Mesothelial cell of epicardium (in vitro differentiated cells): ENCODE data around the gene NFE2L2. TPM values are rescaled to one million over a fixed set of nuclear protein-coding genes. Genes with fewer than 3 reads are reported as not detected.
"Not testable (repeated sequence)": the region's sequence is repeated elsewhere in the genome, so short reads cannot be mapped to it uniquely, and the experiment has no call there.

ENCODE experiments used
- DNase-seq, 2 experiments: peaks; one replicate each; pipeline ENCODE4 v3.0.0; 2021; ENCODE audit warnings: low spot score in 2 of 2; ENCODE audit not compliant: unreplicated experiment in 2 of 2
- H3K27ac Mint-ChIP-seq: 2 replicates; pipeline ENCODE4 v1.8.0; 2021; ENCODE audit warnings: mixed read lengths
- H3K27me3 Mint-ChIP-seq: 2 replicates; pipeline ENCODE4 v1.8.0; 2021; ENCODE audit warnings: low read depth, mixed read lengths
- H3K36me3 Mint-ChIP-seq: 2 replicates; pipeline ENCODE4 v1.8.0; 2021; ENCODE audit warnings: mixed read lengths
- H3K4me1 Mint-ChIP-seq: 2 replicates; pipeline ENCODE4 v1.8.0; 2021; ENCODE audit warnings: mixed read lengths
- H3K4me3 Mint-ChIP-seq: 2 replicates; pipeline ENCODE4 v1.8.0; 2021; ENCODE audit warnings: mild to moderate bottlenecking, moderate library complexity, mixed read lengths
- H3K9me3 Mint-ChIP-seq: 2 replicates; pipeline ENCODE4 v1.8.0; 2021; ENCODE audit warnings: mixed read lengths
- CTCF ChIP-seq: fragments of 200-600 bp; sonication (generic); IDR thresholded peaks from one replicate; pipeline ENCODE4 v1.5.0; 2021; ENCODE audit warnings: antibody characterized with exemption; ENCODE audit not compliant: unreplicated experiment
- total RNA-seq: library from RNA; stranded (reverse); gene quantifications from 3 replicates; pipeline ENCODE4 v1.2.1, GENCODE V29; 2021

The NFE2L2 gene
- total RNA-seq, 1 donor from 2014 or later: 93.9 TPM

GRCh38 chr2:177268901-177269300 lies 4.4 kb upstream of the NFE2L2 start:
- Mint-ChIP-seq H3K4me1 (peaks cover 33% of the 10 kb centered on the region), H3K4me3 (no peak overlapping the region), H3K9me3 (no peaks in the 10 kb centered on the region), H3K36me3 (no peaks in the 10 kb centered on the region), H3K27ac (no peak overlapping the region), H3K27me3 (no peaks in the 10 kb centered on the region)
- TF ChIP-seq CTCF: no peak
- no peak for DNase-seq

GRCh38 chr2:177268187-177268871 lies 3.8 kb upstream of the NFE2L2 start:
- no peaks in the 10 kb centered on the region for H3K27me3 Mint-ChIP-seq
- no peaks in the 10 kb centered on the region for H3K9me3 Mint-ChIP-seq
- no peak overlapping the region for H3K27ac Mint-ChIP-seq

GRCh38 chr2:177266955-177267354 lies 2.4 kb upstream of the NFE2L2 start:
- not testable (repeated sequence) for H3K27me3 Mint-ChIP-seq, H3K4me3 Mint-ChIP-seq, H3K9me3 Mint-ChIP-seq, H3K36me3 Mint-ChIP-seq, DNase-seq
- Mint-ChIP-seq H3K27ac (peak overlapping the region; percentile 99), H3K4me1 (peaks cover 37% of the 10 kb centered on the region)

More at GRCh38 chr2:177268187-177268871, 3.8 kb upstream of the NFE2L2 start:
- peaks cover 33% of the 10 kb centered on the region for H3K4me1 Mint-ChIP-seq
- H3K4me3 Mint-ChIP-seq: no peak overlapping the region
- no peak for TF ChIP-seq CTCF
- no peak for DNase-seq
- no peaks in the 10 kb centered on the region for H3K36me3 Mint-ChIP-seq

- no peaks in the 10 kb centered on the region for H3K36me3 Mint-ChIP-seq
- peak overlapping the region; percentile 90 for H3K4me3 Mint-ChIP-seq
- no peak for DNase-seq
- no peaks in the 10 kb centered on the region for H3K27me3 Mint-ChIP-seq
- peak overlapping the region; percentile 99 for H3K27ac Mint-ChIP-seq
- peaks cover 44% of the 10 kb centered on the region for H3K4me1 Mint-ChIP-seq
- no peak for TF ChIP-seq CTCF
- H3K9me3 Mint-ChIP-seq: no peaks in the 10 kb centered on the region
Observed at GRCh38 chr2:177265824-177266817, 1.6 kb upstream of the NFE2L2 start.

- peak in 1 of 2 experiments; percentile 62 for DNase-seq
- Mint-ChIP-seq H3K4me3 (peak overlapping the region; percentile 59), H3K36me3 (no peaks in the 10 kb centered on the region), H3K4me1 (peaks cover 52% of the 10 kb centered on the region), H3K9me3 (no peaks in the 10 kb centered on the region), H3K27ac (peak overlapping the region; percentile 47), H3K27me3 (no peaks in the 10 kb centered on the region)
- TF ChIP-seq CTCF: no peak
Observed at GRCh38 chr2:177264209-177264692, 276 bp downstream of the NFE2L2 start.
